Nephron progenitor cell (in vitro differentiated cells): ENCODE measurements around the gene ETHE1.
A peak's percentile ranks its signal among the peaks of the same experiment; 100 is the strongest.

Experiments used
- DNase-seq: peaks from one replicate; pipeline ENCODE4 v3.0.0; 2021
- H3K27ac Mint-ChIP-seq: 2 replicates; pipeline ENCODE4 v1.8.0; 2021; ENCODE audit warnings: mild to moderate bottlenecking, moderate library complexity, mixed read lengths
- H3K27me3 Mint-ChIP-seq: 2 replicates; pipeline ENCODE4 v1.8.0; 2021; ENCODE audit warnings: mild to moderate bottlenecking, low read depth, mixed read lengths; ENCODE audit not compliant: poor library complexity
- H3K36me3 Mint-ChIP-seq: 2 replicates; pipeline ENCODE4 v1.8.0; 2021; ENCODE audit warnings: low read depth, mixed read lengths
- H3K4me1 Mint-ChIP-seq: 2 replicates; pipeline ENCODE4 v1.8.0; 2021; ENCODE audit warnings: mixed read lengths
- H3K4me3 Mint-ChIP-seq: 2 replicates; pipeline ENCODE4 v1.8.0; 2021; ENCODE audit warnings: mild to moderate bottlenecking, moderate library complexity, mixed read lengths
- H3K9me3 Mint-ChIP-seq: 2 replicates; pipeline ENCODE4 v1.8.0; 2021; ENCODE audit warnings: mild to moderate bottlenecking, moderate library complexity, mixed read lengths
- CTCF ChIP-seq: fragments of 200-600 bp; sonication (generic); IDR thresholded peaks from 2 replicates; pipeline ENCODE4 v1.5.0; 2021; ENCODE audit warnings: antibody characterized with exemption

ETHE1 gene

GRCh38 chr19:43479226-43479625 lies 47.8 kb downstream of the ETHE1 start:
- Mint-ChIP-seq H3K4me1 (peaks cover 12% of the 10 kb centered on the region), H3K4me3 (no peak overlapping the region), H3K36me3 (peaks cover 15% of the 10 kb centered on the region), H3K27ac (no peak overlapping the region), H3K27me3 (no peaks in the 10 kb centered on the region), H3K9me3 (no peaks in the 10 kb centered on the region)
- no peak for DNase-seq
- TF ChIP-seq CTCF, result no peak

GRCh38 chr19:43478323-43478722 lies 48.7 kb downstream of the ETHE1 start:
- H3K4me3 Mint-ChIP-seq, result no peak overlapping the region
- H3K9me3 Mint-ChIP-seq, result no peaks in the 10 kb centered on the region
- H3K36me3 Mint-ChIP-seq, result peaks cover 15% of the 10 kb centered on the region
- DNase-seq, result no peak
- TF ChIP-seq CTCF, result no peak
- H3K4me1 Mint-ChIP-seq, result peaks cover 21% of the 10 kb centered on the region
- H3K27ac Mint-ChIP-seq, result peak overlapping the region; percentile 66
- peaks cover 4% of the 10 kb centered on the region for H3K27me3 Mint-ChIP-seq

GRCh38 chr19:43476606-43477005 lies 50.4 kb downstream of the ETHE1 start:
- peaks cover 15% of the 10 kb centered on the region for H3K36me3 Mint-ChIP-seq
- no peak overlapping the region for H3K4me3 Mint-ChIP-seq
- DNase-seq, result no peak
- peaks cover 21% of the 10 kb centered on the region for H3K4me1 Mint-ChIP-seq
- H3K27ac Mint-ChIP-seq, result no peak overlapping the region
- peaks cover 14% of the 10 kb centered on the region for H3K27me3 Mint-ChIP-seq
- TF ChIP-seq CTCF, result no peak
- H3K9me3 Mint-ChIP-seq, result no peaks in the 10 kb centered on the region

- no peak for TF ChIP-seq CTCF
- H3K4me3 Mint-ChIP-seq, result peak overlapping the region; percentile 81
- H3K9me3 Mint-ChIP-seq, result no peaks in the 10 kb centered on the region
- H3K27ac Mint-ChIP-seq, result no peak overlapping the region
- H3K4me1 Mint-ChIP-seq, result peaks cover 21% of the 10 kb centered on the region
- H3K27me3 Mint-ChIP-seq, result peaks cover 17% of the 10 kb centered on the region
- peaks cover 15% of the 10 kb centered on the region for H3K36me3 Mint-ChIP-seq
- DNase-seq, result peak; percentile 100
Measured at GRCh38 chr19:43474986-43475705, 51.9 kb downstream of the ETHE1 start.

GRCh38 chr19:43474487-43474886 lies 52.5 kb downstream of the ETHE1 start:
- peaks cover 21% of the 10 kb centered on the region for H3K4me1 Mint-ChIP-seq
- H3K27me3 Mint-ChIP-seq, result peaks cover 20% of the 10 kb centered on the region
- no peaks in the 10 kb centered on the region for H3K9me3 Mint-ChIP-seq
- H3K36me3 Mint-ChIP-seq, result peaks cover 15% of the 10 kb centered on the region
- DNase-seq, result no peak
- no peak overlapping the region for H3K27ac Mint-ChIP-seq
- no peak for TF ChIP-seq CTCF
- H3K4me3 Mint-ChIP-seq, result no peak overlapping the region

- DNase-seq, result no peak
- H3K4me1 Mint-ChIP-seq, result peaks cover 26% of the 10 kb centered on the region
- H3K4me3 Mint-ChIP-seq, result no peak overlapping the region
- TF ChIP-seq CTCF, result no peak
- H3K9me3 Mint-ChIP-seq, result no peaks in the 10 kb centered on the region
- peaks cover 31% of the 10 kb centered on the region for H3K27me3 Mint-ChIP-seq
- H3K36me3 Mint-ChIP-seq, result peaks cover 5% of the 10 kb centered on the region
- peak overlapping the region; percentile 29 for H3K27ac Mint-ChIP-seq
Measured at GRCh38 chr19:43471091-43471490, 55.9 kb downstream of the ETHE1 start.
